Mesothelial cell of epicardium (in vitro differentiated cells): ENCODE results near the gene PRR19. TPM values are rescaled to one million over a fixed set of nuclear protein-coding genes. Genes with fewer than 3 reads are reported as not detected.

Experiments used
- DNase-seq, 2 experiments: peaks; one replicate each; pipeline ENCODE4 v3.0.0; 2021; ENCODE audit warnings: low spot score in 2 of 2; ENCODE audit not compliant: unreplicated experiment in 2 of 2
- H3K27ac Mint-ChIP-seq: 2 replicates; pipeline ENCODE4 v1.8.0; 2021; ENCODE audit warnings: mixed read lengths
- H3K27me3 Mint-ChIP-seq: 2 replicates; pipeline ENCODE4 v1.8.0; 2021; ENCODE audit warnings: low read depth, mixed read lengths
- H3K36me3 Mint-ChIP-seq: 2 replicates; pipeline ENCODE4 v1.8.0; 2021; ENCODE audit warnings: mixed read lengths
- H3K4me1 Mint-ChIP-seq: 2 replicates; pipeline ENCODE4 v1.8.0; 2021; ENCODE audit warnings: mixed read lengths
- H3K4me3 Mint-ChIP-seq: 2 replicates; pipeline ENCODE4 v1.8.0; 2021; ENCODE audit warnings: mild to moderate bottlenecking, moderate library complexity, mixed read lengths
- H3K9me3 Mint-ChIP-seq: 2 replicates; pipeline ENCODE4 v1.8.0; 2021; ENCODE audit warnings: mixed read lengths
- CTCF ChIP-seq: fragments of 200-600 bp; sonication (generic); IDR thresholded peaks from one replicate; pipeline ENCODE4 v1.5.0; 2021; ENCODE audit warnings: antibody characterized with exemption; ENCODE audit not compliant: unreplicated experiment
- total RNA-seq: library from RNA; stranded (reverse); gene quantifications from 3 replicates; pipeline ENCODE4 v1.2.1, GENCODE V29; 2021

Gene PRR19
- total RNA-seq, 1 donor from 2014 or later = 1.7 TPM

DNA sequence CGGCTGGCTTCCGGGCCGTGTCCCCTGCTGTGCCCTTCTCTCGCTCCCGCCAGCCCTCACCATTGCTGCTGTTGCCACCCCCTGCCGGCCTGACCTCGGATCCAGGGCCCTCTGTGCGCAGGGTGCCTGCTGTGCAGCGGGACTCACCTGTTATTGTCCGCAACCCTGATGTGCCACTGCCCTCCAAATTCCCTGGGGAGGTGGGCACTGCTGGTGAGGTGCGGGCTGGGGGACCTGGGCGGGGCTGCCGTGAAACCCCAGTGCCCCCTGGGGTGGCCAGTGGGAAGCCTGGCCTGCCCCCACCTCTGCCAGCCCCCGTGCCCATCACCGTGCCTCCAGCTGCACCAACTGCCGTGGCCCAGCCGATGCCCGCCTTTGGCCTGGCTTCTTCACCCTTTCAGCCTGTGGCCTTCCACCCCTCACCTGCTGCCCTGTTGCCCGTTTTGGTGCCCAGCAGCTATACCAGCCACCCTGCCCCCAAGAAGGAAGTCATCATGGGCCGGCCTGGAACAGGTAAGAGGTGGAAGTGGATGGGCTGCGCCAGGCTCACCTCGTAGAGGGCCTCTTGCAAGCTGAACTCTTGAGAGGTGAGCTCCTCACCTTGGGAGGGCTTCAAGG is 27.8 kb upstream of the PRR19 start:
- Mint-ChIP-seq H3K4me1 (peaks cover 44% of the 10 kb centered on the region), H3K27ac (no peak overlapping the region), H3K4me3 (no peak overlapping the region), H3K36me3 (peaks cover 18% of the 10 kb centered on the region), H3K27me3 (no peaks in the 10 kb centered on the region), H3K9me3 (no peaks in the 10 kb centered on the region)
- DNase-seq = no peak
- no peak for TF ChIP-seq CTCF

DNA sequence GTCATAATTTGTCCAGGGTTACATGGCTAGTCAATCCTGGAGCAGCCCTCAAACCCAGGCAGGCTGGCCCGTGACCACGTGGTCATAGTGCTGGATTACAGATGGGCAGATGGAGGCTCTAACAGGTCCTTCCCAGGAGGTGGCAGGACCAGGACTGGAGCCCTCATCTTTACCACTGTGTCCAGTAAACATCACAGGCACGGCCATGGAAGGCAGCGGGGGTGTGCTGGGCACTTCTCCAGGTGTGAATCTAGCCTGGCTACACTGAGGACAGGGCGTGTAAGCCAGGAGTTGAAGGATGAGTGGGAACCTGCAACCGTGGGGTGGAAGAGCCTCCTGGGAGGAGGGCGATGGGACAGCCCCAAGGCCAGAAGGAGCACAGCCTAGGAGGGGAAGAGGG is 26.8 kb upstream of the PRR19 start:
- no peak for TF ChIP-seq CTCF
- DNase-seq = no peak
- no peak overlapping the region for H3K4me3 Mint-ChIP-seq
- H3K9me3 Mint-ChIP-seq = no peaks in the 10 kb centered on the region
- no peak overlapping the region for H3K27ac Mint-ChIP-seq
- H3K4me1 Mint-ChIP-seq = peaks cover 42% of the 10 kb centered on the region
- H3K36me3 Mint-ChIP-seq = peaks cover 18% of the 10 kb centered on the region
- no peaks in the 10 kb centered on the region for H3K27me3 Mint-ChIP-seq

DNA sequence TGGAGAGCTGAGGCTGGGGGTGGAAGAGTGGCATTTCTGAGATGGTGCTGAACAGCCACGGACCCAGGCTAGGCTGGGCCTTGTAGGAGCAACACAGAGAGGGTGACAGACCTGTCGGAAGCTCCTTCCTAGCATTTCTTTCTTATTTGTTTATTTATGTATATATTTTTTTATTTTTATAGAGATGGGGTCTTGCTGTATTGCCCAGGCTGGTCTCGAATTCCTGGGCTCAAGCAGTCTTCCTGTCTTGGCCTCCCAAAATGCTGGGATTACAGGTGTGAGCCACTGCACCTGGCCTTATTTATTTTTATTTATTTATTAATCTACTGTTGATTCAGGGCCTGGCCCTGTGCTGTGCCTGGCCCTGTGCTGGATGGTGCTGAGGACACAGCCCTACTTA is 26.4 kb upstream of the PRR19 start:
- Mint-ChIP-seq H3K36me3 (peaks cover 18% of the 10 kb centered on the region), H3K9me3 (no peaks in the 10 kb centered on the region), H3K27ac (no peak overlapping the region), H3K27me3 (no peaks in the 10 kb centered on the region), H3K4me3 (no peak overlapping the region), H3K4me1 (peaks cover 38% of the 10 kb centered on the region)
- TF ChIP-seq CTCF = no peak
- no peak for DNase-seq

- H3K4me3 Mint-ChIP-seq = no peak overlapping the region
- H3K27me3 Mint-ChIP-seq = no peaks in the 10 kb centered on the region
- no peak for DNase-seq
- TF ChIP-seq CTCF = no peak
- peaks cover 18% of the 10 kb centered on the region for H3K36me3 Mint-ChIP-seq
- H3K4me1 Mint-ChIP-seq = peaks cover 34% of the 10 kb centered on the region
- no peak overlapping the region for H3K27ac Mint-ChIP-seq
- H3K9me3 Mint-ChIP-seq = no peaks in the 10 kb centered on the region
Measured at GRCh38 chr19:42276284-42276683, 25.6 kb upstream of the PRR19 start.

GRCh38 chr19:42276821-42277220 is 25.1 kb upstream of the PRR19 start:
- no peak overlapping the region for H3K4me3 Mint-ChIP-seq
- H3K27me3 Mint-ChIP-seq = no peaks in the 10 kb centered on the region
- H3K27ac Mint-ChIP-seq = no peak overlapping the region

More at GRCh38 chr19:42276821-42277220, 25.1 kb upstream of the PRR19 start:
- no peak for TF ChIP-seq CTCF
- peaks cover 18% of the 10 kb centered on the region for H3K36me3 Mint-ChIP-seq
- H3K9me3 Mint-ChIP-seq = no peaks in the 10 kb centered on the region
- no peak for DNase-seq
- H3K4me1 Mint-ChIP-seq = peaks cover 37% of the 10 kb centered on the region
